IMR-90 (cell line): ENCODE measurements around the gene WDTC1. TPM values are rescaled to one million over a fixed set of nuclear protein-coding genes. Genes with fewer than 3 reads are reported as not detected.

ENCODE experiments used
- ATAC-seq: fragments of 200-7000 bp; cut with Tn5 transposase; 2 replicates; pipeline ENCODE4 v1.9.1; 2020; ENCODE audit warnings: low read depth, mild to moderate bottlenecking, moderate library complexity
- BruUV-seq: library from RNA; stranded (reverse); fragments of 400-500 nt; replicated peaks from 2 replicates; lab custom pipeline; 2021; lab: Mats Ljungman, UMichigan
- CTCF ChIA-PET: fragments of 300-600 bp; formaldehyde crosslinking; extraction: SDS; loops from one replicate; lab custom pipeline; 2021; ENCODE audit warnings: antibody characterized with exemption; lab: Yijun Ruan, JAX
- POLR2A ChIA-PET: fragments of 300-600 bp; sonication (Branson Sonifier 250); formaldehyde crosslinking; loops from one replicate; lab custom pipeline; 2022; ENCODE audit warnings: antibody characterized with exemption; ENCODE audit not compliant: unreplicated experiment; lab: Charles Lee
- DNase-seq: peaks from one replicate; pipeline ENCODE4 v3.0.0; 2013
- H2AFZ ChIP-seq: replicated peaks from 2 replicates; pipeline ENCODE3; 2013; ENCODE audit warnings: low read length, mild to moderate bottlenecking; ENCODE audit not compliant: poor library complexity
- H2AK5ac ChIP-seq: 2 replicates; pipeline ENCODE4 v1.6.1; 2013; ENCODE audit warnings: low read depth, low read length, inconsistent platforms
- H2AK9ac ChIP-seq: replicated peaks from 2 replicates; pipeline ENCODE3; 2013; ENCODE audit warnings: mild to moderate bottlenecking, low read depth, low read length, moderate library complexity; ENCODE audit not compliant: poor library complexity
- H2BK120ac ChIP-seq: 2 replicates; pipeline ENCODE4 v1.6.1; 2013; ENCODE audit warnings: low read depth, low read length, inconsistent platforms
- H2BK15ac ChIP-seq: 3 replicates; pipeline ENCODE4 v1.6.1; 2013; ENCODE audit warnings: low read depth, low read length, inconsistent platforms
- H2BK20ac ChIP-seq: 2 replicates; pipeline ENCODE4 v1.6.1; 2013; ENCODE audit warnings: low read depth, mild to moderate bottlenecking, inconsistent platforms, low read length, moderate library complexity
- H2BK5ac ChIP-seq: 2 replicates; pipeline ENCODE4 v1.6.1; 2013; ENCODE audit warnings: mild to moderate bottlenecking, low read depth, low read length, inconsistent platforms; ENCODE audit not compliant: poor library complexity, severe bottlenecking
- H3K14ac ChIP-seq: replicated peaks from 2 replicates; pipeline ENCODE4 v1.6.1; 2013; ENCODE audit warnings: low read depth, low read length, inconsistent platforms
- H3K18ac ChIP-seq: 2 replicates; pipeline ENCODE4 v1.6.1; 2013; ENCODE audit warnings: low read depth, low read length, control low read depth
- H3K23ac ChIP-seq: 2 replicates; pipeline ENCODE4 v1.6.1; 2013; ENCODE audit warnings: low read depth, low read length, inconsistent platforms
- H3K27ac ChIP-seq: 2 replicates; pipeline ENCODE4 v1.5.1; 2013; ENCODE audit warnings: mild to moderate bottlenecking, control low read depth, low read length; ENCODE audit not compliant: insufficient read depth
- H3K27me3 ChIP-seq: 2 replicates; pipeline ENCODE4 v1.6.1; 2013; ENCODE audit warnings: low read length; ENCODE audit not compliant: control insufficient read depth, insufficient read depth
- H3K36me3 ChIP-seq: 2 replicates; pipeline ENCODE4 v1.6.1; 2013; ENCODE audit warnings: low read length, mixed read lengths; ENCODE audit not compliant: control insufficient read depth, insufficient read depth
- H3K4ac ChIP-seq: 2 replicates; pipeline ENCODE4 v1.6.1; 2013; ENCODE audit warnings: low read depth, low read length, inconsistent platforms
- H3K4me1 ChIP-seq: 2 replicates; pipeline ENCODE4 v1.6.1; 2013; ENCODE audit warnings: low read length, mixed read lengths; ENCODE audit not compliant: control insufficient read depth, insufficient read depth
- H3K4me2 ChIP-seq: 2 replicates; pipeline ENCODE4 v1.6.1; 2013; ENCODE audit warnings: low read depth, mild to moderate bottlenecking, control low read depth, low read length, moderate library complexity
- H3K4me3 ChIP-seq: 2 replicates; pipeline ENCODE4 v1.5.1; 2013; ENCODE audit warnings: low read depth, mild to moderate bottlenecking, control low read depth, low read length, moderate library complexity; ENCODE audit not compliant: insufficient read depth
- H3K56ac ChIP-seq: 2 replicates; pipeline ENCODE4 v1.6.1; 2013; ENCODE audit warnings: low read length, inconsistent platforms; ENCODE audit not compliant: insufficient read depth; ENCODE audit errors: extremely low read depth
- H3K79me1 ChIP-seq, 2 experiments: 2 replicates each; pipeline ENCODE4 v1.6.1; 2013; ENCODE audit warnings: low read length in 2 of 2, inconsistent platforms in 1 of 2, low read depth in 1 of 2
- H3K9ac ChIP-seq: 2 replicates; pipeline ENCODE4 v1.6.1; 2013; ENCODE audit warnings: low read depth, low read length, control low read depth
- H3K9me1 ChIP-seq: 2 replicates; pipeline ENCODE4 v1.6.1; 2013; ENCODE audit warnings: low read length, inconsistent platforms; ENCODE audit not compliant: insufficient read depth
- H3K9me3 ChIP-seq: 2 replicates; pipeline ENCODE4 v1.6.1; 2013; ENCODE audit warnings: low read length; ENCODE audit not compliant: control insufficient read depth, insufficient read depth
- H4K20me1 ChIP-seq: 2 replicates; pipeline ENCODE4 v1.6.1; 2013; ENCODE audit warnings: low read length, inconsistent platforms; ENCODE audit not compliant: insufficient read depth
- H4K5ac ChIP-seq: 2 replicates; pipeline ENCODE4 v1.6.1; 2013; ENCODE audit warnings: mild to moderate bottlenecking, low read depth, low read length, control low read depth
- H4K8ac ChIP-seq, 2 experiments: 2 replicates each; pipeline ENCODE4 v1.6.1; 2013; ENCODE audit warnings: low read depth in 2 of 2, low read length in 2 of 2, control low read depth in 1 of 2, inconsistent platforms in 1 of 2
- H4K91ac ChIP-seq: 2 replicates; pipeline ENCODE4 v1.6.1; 2013; ENCODE audit warnings: low read depth, low read length, inconsistent platforms; ENCODE audit not compliant: insufficient read depth
- CEBPB ChIP-seq: IDR thresholded peaks from 2 replicates; pipeline ENCODE4 v1.6.1; 2012; ENCODE audit warnings: low read depth, low read length, improper control_type of control experiment
- CHD1 ChIP-seq: IDR thresholded peaks from 2 replicates; pipeline ENCODE4 v1.6.1; 2012; ENCODE audit warnings: low read depth, low read length, improper control_type of control experiment
- ELK1 ChIP-seq: fragments of 150-350 bp; IDR thresholded peaks from 2 replicates; pipeline ENCODE4 v1.6.1; 2016; ENCODE audit warnings: low read depth, mild to moderate bottlenecking, low read length, moderate library complexity, borderline replicate concordance
- FOS ChIP-seq: fragments of 150-350 bp; IDR thresholded peaks from 2 replicates; pipeline ENCODE4 v1.6.1; 2016; ENCODE audit warnings: low read depth, low read length
- MAFK ChIP-seq: IDR thresholded peaks from 2 replicates; pipeline ENCODE4 v1.6.1; 2012; ENCODE audit warnings: low read depth, low read length, improper control_type of control experiment
- NFE2L2 ChIP-seq: fragments of 150-350 bp; IDR thresholded peaks from 2 replicates; pipeline ENCODE4 v1.6.1; 2016; ENCODE audit warnings: low read depth, mild to moderate bottlenecking, low read length
- POLR2A ChIP-seq: IDR thresholded peaks from 2 replicates; pipeline ENCODE4 v1.6.1; 2012; ENCODE audit warnings: mild to moderate bottlenecking, low read depth, low read length
- RAD21 ChIP-seq: IDR thresholded peaks from 2 replicates; pipeline ENCODE4 v1.6.1; 2012; ENCODE audit warnings: low read length, improper control_type of control experiment
- RCOR1 ChIP-seq: IDR thresholded peaks from 2 replicates; pipeline ENCODE4 v1.6.1; 2012; ENCODE audit warnings: mild to moderate bottlenecking, low read length, improper control_type of control experiment; ENCODE audit not compliant: insufficient replicate concordance
- RFX5 ChIP-seq: IDR thresholded peaks from 2 replicates; pipeline ENCODE4 v1.8.0; 2012; ENCODE audit warnings: low read depth, mild to moderate bottlenecking, low read length, moderate library complexity
- SMC3 ChIP-seq: fragments of 150-350 bp; IDR thresholded peaks from 2 replicates; pipeline ENCODE4 v1.6.1; 2016; ENCODE audit warnings: low read depth, mild to moderate bottlenecking, antibody characterized with exemption, low read length, moderate library complexity
- WGBS, 2 experiments: methylation state at CpG; one replicate each; pipeline versions ENCODE4 v1.1.5 to v1.1.7; 2013; ENCODE audit warnings: missing lambda C conversion rate in 2 of 2; ENCODE audit not compliant: insufficient read length in 1 of 2; ENCODE audit errors: extremely low coverage in 2 of 2; 5-methylcytosine and 5-hydroxymethylcytosine counted together
- dilution Hi-C: fragments of 300-500 bp; cut with HindIII; formaldehyde crosslinking; loops from one replicate; pipeline ENCODE4 v1.14.3; 2018; ENCODE audit warnings: low sequenced_read_pairs; ENCODE audit not compliant: unreplicated experiment
- in situ Hi-C: fragments of 300-500 bp; cut with MboI; formaldehyde crosslinking; loops from 3 replicates; pipeline ENCODE4 v1.14.3; 2019; ENCODE audit warnings: low sequenced_read_pairs, inconsistent platforms, mixed read lengths
- intact Hi-C: fragments of 100-400 bp; cut with micrococcal nuclease; formaldehyde crosslinking; loops from 2 replicates; pipeline ENCODE4 v1.10.0; 2022
- polyA plus RNA-seq, 3 experiments: library from polyadenylated mRNA; depleted of rRNA; stranded (reverse); fragments of >200 nt; gene quantifications; 2 replicates each; pipeline ENCODE4 v1.2.3, GENCODE V29; 2012; ENCODE audit warnings: low replicate concordance in 1 of 3
- total RNA-seq: library from RNA; depleted of rRNA; stranded (reverse); fragments of >200 nt; gene quantifications from 2 replicates; pipeline ENCODE4 v1.2.3, GENCODE V29; 2012
- TF ChIP-seq, protein P1 (sequence below): conservative IDR thresholded peaks from 2 replicates; pipeline ENCODE4 v1.5.1; 2012; ENCODE audit warnings: mild to moderate bottlenecking, low read depth, low read length, improper control_type of control experiment
- TF ChIP-seq, protein P2 (sequence below): fragments of 150-350 bp; IDR thresholded peaks from 2 replicates; pipeline ENCODE4 v1.6.1; 2017; ENCODE audit warnings: mild to moderate bottlenecking, antibody characterized with exemption, low read length, low read depth

WDTC1 gene
- total and polyA plus RNA-seq, 2 of the 4 experiments (the other 2 are of a cell fraction) = 9.9 to 15.2 TPM

GRCh38 chr1:27332536-27333281, 98.3 kb downstream of the WDTC1 start:
- H3K14ac ChIP-seq = no peak overlapping the region
- H3K18ac ChIP-seq = no peak overlapping the region
- H3K9ac ChIP-seq = no peak overlapping the region
- in situ Hi-C loops = no loop called here
- H3K79me1 ChIP-seq = peaks cover 11 to 40% of the 10 kb centered on the region in 2 experiments
- no peak overlapping the region for H4K8ac ChIP-seq
- no peak overlapping the region for H2AK5ac ChIP-seq
- no peak overlapping the region for H3K56ac ChIP-seq
- dilution Hi-C loops = no loop called here
- no TSS peak for BruUV-seq
- H3K4me1 ChIP-seq = no peaks in the 10 kb centered on the region
- peaks cover 53% of the 10 kb centered on the region for H3K36me3 ChIP-seq
- ATAC-seq (peak; percentile 93), DNase-seq (peak; percentile 16)
- intact Hi-C loops = no loop called here
- peak overlapping the region; percentile 27 for H2AFZ ChIP-seq
- H2BK15ac ChIP-seq = no peak overlapping the region
- H3K4me3 ChIP-seq = no peak overlapping the region
- H3K9me1 ChIP-seq = no peaks in the 10 kb centered on the region
- H4K91ac ChIP-seq = no peak overlapping the region
- no peak overlapping the region for H3K4me2 ChIP-seq
- no peak overlapping the region for H3K23ac ChIP-seq
- peak overlapping the region; percentile 15 for H2AK9ac ChIP-seq
- 80% methylated on average over 6 of the region's 11 CpGs; no CpG with 5 or more reads in 1 of the 2 experiments for WGBS, 2 experiments
- no peak overlapping the region for H2BK120ac ChIP-seq
- H3K27me3 ChIP-seq = no peaks in the 10 kb centered on the region
- no peaks in the 10 kb centered on the region for H3K9me3 ChIP-seq
- peaks cover 38% of the 10 kb centered on the region for H4K20me1 ChIP-seq
- no peak overlapping the region for H4K5ac ChIP-seq
- H2BK5ac ChIP-seq = no peak overlapping the region
- no peak overlapping the region for H3K27ac ChIP-seq
- no peak overlapping the region for H3K4ac ChIP-seq
- ChIA-PET POLR2A (no interaction called here), CTCF (interaction anchor here (0.7 to 1.6 kb wide), 7 partner anchors 13 to 274 kb away, joined by 3 to 6 read pairs (median 3); partner anchors contain the start of gene MAP3K6)
- TF ChIP-seq, protein P1, sequence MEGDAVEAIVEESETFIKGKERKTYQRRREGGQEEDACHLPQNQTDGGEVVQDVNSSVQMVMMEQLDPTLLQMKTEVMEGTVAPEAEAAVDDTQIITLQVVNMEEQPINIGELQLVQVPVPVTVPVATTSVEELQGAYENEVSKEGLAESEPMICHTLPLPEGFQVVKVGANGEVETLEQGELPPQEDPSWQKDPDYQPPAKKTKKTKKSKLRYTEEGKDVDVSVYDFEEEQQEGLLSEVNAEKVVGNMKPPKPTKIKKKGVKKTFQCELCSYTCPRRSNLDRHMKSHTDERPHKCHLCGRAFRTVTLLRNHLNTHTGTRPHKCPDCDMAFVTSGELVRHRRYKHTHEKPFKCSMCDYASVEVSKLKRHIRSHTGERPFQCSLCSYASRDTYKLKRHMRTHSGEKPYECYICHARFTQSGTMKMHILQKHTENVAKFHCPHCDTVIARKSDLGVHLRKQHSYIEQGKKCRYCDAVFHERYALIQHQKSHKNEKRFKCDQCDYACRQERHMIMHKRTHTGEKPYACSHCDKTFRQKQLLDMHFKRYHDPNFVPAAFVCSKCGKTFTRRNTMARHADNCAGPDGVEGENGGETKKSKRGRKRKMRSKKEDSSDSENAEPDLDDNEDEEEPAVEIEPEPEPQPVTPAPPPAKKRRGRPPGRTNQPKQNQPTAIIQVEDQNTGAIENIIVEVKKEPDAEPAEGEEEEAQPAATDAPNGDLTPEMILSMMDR = peak; percentile 71
- TF ChIP-seq RFX5 = no peak
- peak; percentile 68 for TF ChIP-seq SMC3
- no peak for TF ChIP-seq RCOR1
- TF ChIP-seq FOS = no peak
- TF ChIP-seq POLR2A = no peak
- no peak for TF ChIP-seq ELK1
- TF ChIP-seq CEBPB = no peak
- TF ChIP-seq, protein P2, sequence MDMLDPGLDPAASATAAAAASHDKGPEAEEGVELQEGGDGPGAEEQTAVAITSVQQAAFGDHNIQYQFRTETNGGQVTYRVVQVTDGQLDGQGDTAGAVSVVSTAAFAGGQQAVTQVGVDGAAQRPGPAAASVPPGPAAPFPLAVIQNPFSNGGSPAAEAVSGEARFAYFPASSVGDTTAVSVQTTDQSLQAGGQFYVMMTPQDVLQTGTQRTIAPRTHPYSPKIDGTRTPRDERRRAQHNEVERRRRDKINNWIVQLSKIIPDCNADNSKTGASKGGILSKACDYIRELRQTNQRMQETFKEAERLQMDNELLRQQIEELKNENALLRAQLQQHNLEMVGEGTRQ = no peak
- no peak for TF ChIP-seq NFE2L2
- peak; percentile 60 for TF ChIP-seq RAD21
- no peak for TF ChIP-seq MAFK
- TF ChIP-seq CHD1 = no peak
- H2BK20ac ChIP-seq = no peak overlapping the region
